Measurements from ENCODE around the gene TBC1D22A. TPM values are rescaled to one million over a fixed set of nuclear protein-coding genes. Genes with fewer than 3 reads are reported as not detected.

TBC1D22A gene
- total RNA-seq, 4 donors from 2014 or later = 16.2 to 22.2 (median 17.8) TPM

- Histone ChIP-seq H3K4me3 (no peak overlapping the region), H3K27ac (no peak overlapping the region), H3K27me3 (no peaks in the 10 kb centered on the region), H3K9me3 (no peaks in the 10 kb centered on the region), H3K36me3 (no peaks in the 10 kb centered on the region), H3K4me1 (no peaks in the 10 kb centered on the region)
- 80 to 92% methylated on average over 2 to 3 of the region's 16 CpGs for WGBS, 2 donors (ENCODE audit: low coverage in 1 of 2)
- ATAC-seq = no peak
- TF ChIP-seq POLR2A (IDR thresholded peaks at IDR 0.05) (no peak), POLR2AphosphoS5 (IDR thresholded peaks at IDR 0.05) (no peak), CTCF (IDR thresholded peaks at IDR 0.05) (no peak), EP300 (IDR thresholded peaks at IDR 0.05) (no peak)
Observed at GRCh38 chr22:47123827-47124442, 361.5 kb downstream of the TBC1D22A start.

- WGBS, 2 donors (ENCODE audit: low coverage in 1 of 2) = 98 to 100% methylated on average over 4 of the region's 15 CpGs
- Histone ChIP-seq H3K4me3 (no peak overlapping the region), H3K27me3 (no peaks in the 10 kb centered on the region), H3K9me3 (no peaks in the 10 kb centered on the region), H3K27ac (no peak overlapping the region), H3K4me1 (no peaks in the 10 kb centered on the region), H3K36me3 (no peaks in the 10 kb centered on the region)
- no peak for TF ChIP-seq CTCF (IDR thresholded peaks at IDR 0.05)
- no peak for TF ChIP-seq POLR2A (IDR thresholded peaks at IDR 0.05)
- ATAC-seq = no peak
Observed at GRCh38 chr22:47124451-47124881, 362.0 kb downstream of the TBC1D22A start.

GRCh38 chr22:47124961-47125360 is 362.5 kb downstream of the TBC1D22A start:
- Histone ChIP-seq H3K27me3 (no peaks in the 10 kb centered on the region), H3K4me1 (no peaks in the 10 kb centered on the region), H3K36me3 (no peaks in the 10 kb centered on the region), H3K9me3 (no peaks in the 10 kb centered on the region), H3K4me3 (no peak overlapping the region), H3K27ac (no peak overlapping the region)
- no peak for ATAC-seq
- WGBS, 2 donors (ENCODE audit: low coverage in 1 of 2) = 84 to 100% methylated on average over 1 to 8 of the region's 14 CpGs
- no peak for TF ChIP-seq EP300 (IDR thresholded peaks at IDR 0.05)
- TF ChIP-seq POLR2AphosphoS5 (IDR thresholded peaks at IDR 0.05) = no peak
- no peak for TF ChIP-seq POLR2A (IDR thresholded peaks at IDR 0.05)
- no peak for TF ChIP-seq CTCF (IDR thresholded peaks at IDR 0.05)

GRCh38 chr22:47125603-47126002 is 363.2 kb downstream of the TBC1D22A start:
- TF ChIP-seq POLR2AphosphoS5 (IDR thresholded peaks at IDR 0.05) (no peak), CTCF (IDR thresholded peaks at IDR 0.05) (no peak), POLR2A (IDR thresholded peaks at IDR 0.05) (no peak), EP300 (IDR thresholded peaks at IDR 0.05) (no peak)
- Histone ChIP-seq H3K4me3 (no peak overlapping the region), H3K4me1 (no peaks in the 10 kb centered on the region), H3K27ac (no peak overlapping the region), H3K27me3 (no peaks in the 10 kb centered on the region), H3K9me3 (no peaks in the 10 kb centered on the region), H3K36me3 (no peaks in the 10 kb centered on the region)
- 70 to 87% methylated on average over 2 to 3 of the region's 5 CpGs for WGBS, 2 donors (ENCODE audit: low coverage in 1 of 2)
- ATAC-seq = no peak

- no peak overlapping the region for H3K4me3 ChIP-seq
- TF ChIP-seq EP300 (IDR thresholded peaks at IDR 0.05) (no peak), CTCF (IDR thresholded peaks at IDR 0.05) (no peak), POLR2A (IDR thresholded peaks at IDR 0.05) (no peak), POLR2AphosphoS5 (IDR thresholded peaks at IDR 0.05) (no peak)
- no peaks in the 10 kb centered on the region for H3K9me3 ChIP-seq
- no peak overlapping the region for H3K27ac ChIP-seq
- peaks cover 0 to 3% of the 10 kb centered on the region in 2 donors for H3K36me3 ChIP-seq
- H3K4me1 ChIP-seq = no peaks in the 10 kb centered on the region
- ATAC-seq = no peak
- WGBS, 2 donors (ENCODE audit: low coverage in 1 of 2) = no CpG with 5 or more reads among the region's 10 CpGs
- no peaks in the 10 kb centered on the region for H3K27me3 ChIP-seq
Observed at GRCh38 chr22:47126344-47126811, 363.9 kb downstream of the TBC1D22A start.

Data from gastroesophageal sphincter (tissue), 4 donors.